Measurements from ENCODE around the gene GID4. TPM values are rescaled to one million over a fixed set of nuclear protein-coding genes. Genes with fewer than 3 reads are reported as not detected.

Gene GID4
- total and polyA plus RNA-seq, 2 of the 13 experiments (the other 11 are each of a cell fraction or from before 2014, with no cell fraction given), result 4.3 to 6.1 TPM

- Histone ChIP-seq H3K4me1 (ENCODE audit: insufficient read depth, low read length) (peaks cover 24% of the 10 kb centered on the region), H2AFZ (ENCODE audit: low read length) (no peak overlapping the region), H3K4me2 (ENCODE audit: low read depth, low read length) (no peak overlapping the region), H3K79me2 (ENCODE audit: insufficient read depth, low read length) (no peaks in the 10 kb centered on the region), H3K4me3 (replicated peaks in 1 of 3; ENCODE audit: insufficient read depth in 1 of 3, low read depth in 2 of 3, low read length in 3 of 3) (no peak overlapping the region), H3K9ac (ENCODE audit: insufficient read depth, low read depth, low read length) (no peak overlapping the region), H3K27me3 (ENCODE audit: control insufficient read depth in 1 of 2, insufficient read depth in 2 of 2, low read length in 2 of 2) (peaks cover 0 to 31% of the 10 kb centered on the region in 2 experiments; a peak in 3 of 5 replicates), H3K36me3 (replicated peaks in 1 of 2; ENCODE audit: control insufficient read depth in 1 of 2, insufficient read depth in 2 of 2, low read length in 2 of 2) (no peaks in the 10 kb centered on the region), H3K27ac (ENCODE audit: extremely low read length, insufficient read depth, low read length) (no peak overlapping the region), H4K20me1 (ENCODE audit: insufficient read depth, low read length) (no peaks in the 10 kb centered on the region), H3K9me3 (ENCODE audit: low read length) (no peaks in the 10 kb centered on the region)
- intact Hi-C loops (cut with micrococcal nuclease; ENCODE audit: unreplicated experiment), result no loop called here
- no TSS peak for BruUV-seq (replicated peaks)
- in situ Hi-C loops (cut with HindIII; ENCODE audit: extremely low pct_ligation_motif_present, low pct_unique_long_range_greater_than_20kb), result loop anchor here (5.0 kb wide), 1 partner anchor 34 kb away; no protein-coding TSS in a partner anchor
- no peak; the same call in 2 of the 3 replicates for ATAC-seq
- 43% methylated on average over 2 of the region's 2 CpGs for WGBS (ENCODE audit: low lambda C conversion rate)
- TF ChIP-seq SRSF4 (IDR thresholded peaks at IDR 0.05; ENCODE audit: low read depth, low read length, poor library complexity, severe bottlenecking) (no peak), ZNF703 (CRISPR knock-in tag; IDR thresholded peaks at IDR 0.05; ENCODE audit: borderline replicate concordance) (no peak), ZNF616 (CRISPR knock-in tag; IDR thresholded peaks at IDR 0.05; ENCODE audit: low read depth) (no peak), ATAD3A (CRISPR knock-in tag; IDR thresholded peaks at IDR 0.05) (no peak), ZNF589 (CRISPR knock-in tag; conservative IDR thresholded peaks at IDR 0.05) (no peak), TCF7 (IDR thresholded peaks at IDR 0.05; ENCODE audit: low read depth) (no peak), HNRNPH1 (optimal IDR thresholded peaks at IDR 0.05; ENCODE audit: low read depth, low read length) (no peak), ZNF20 (CRISPR knock-in tag; IDR thresholded peaks at IDR 0.05) (no peak), ZBTB8A (CRISPR knock-in tag; IDR thresholded peaks at IDR 0.05; ENCODE audit: borderline replicate concordance, low read depth) (no peak), ZNF773 (CRISPR knock-in tag; IDR thresholded peaks at IDR 0.05; ENCODE audit: borderline replicate concordance) (no peak), MYC (CRISPR knock-in tag; IDR thresholded peaks at IDR 0.05; ENCODE audit: borderline replicate concordance) (no peak), YEATS2 (CRISPR knock-in tag; IDR thresholded peaks at IDR 0.05; ENCODE audit: borderline replicate concordance) (no peak), ATF7-NPFF (CRISPR knock-in tag; IDR thresholded peaks at IDR 0.05; ENCODE audit: low read depth) (no peak), ZSCAN25 (CRISPR knock-in tag; IDR thresholded peaks at IDR 0.05) (no peak)
- ChIA-PET CTCF (ENCODE audit: low intra/inter-chr PET ratio, low total read pairs) (interaction anchor here (1.4 kb wide), 1 partner anchor 41 kb away, joined by 14 read pairs; no protein-coding TSS in a partner anchor), POLR2A (no interaction called here)
- DNase-seq (ENCODE audit: low spot score), result no peak
- FAIRE-seq, result no peak
Measured at GRCh38 chr17:17993366-17993765, 45.8 kb upstream of the GID4 start.

All from HepG2 (cell line).